Fibroblast of skin of left biceps (primary cell): Measurements from ENCODE around the gene TNFAIP2.

Experiments
- DNase-seq, 2 experiments: peaks; one replicate each; pipeline ENCODE4 v3.0.0-alpha.2; 2013; ENCODE audit warnings: low read depth in 2 of 2

TNFAIP2 gene

DNA sequence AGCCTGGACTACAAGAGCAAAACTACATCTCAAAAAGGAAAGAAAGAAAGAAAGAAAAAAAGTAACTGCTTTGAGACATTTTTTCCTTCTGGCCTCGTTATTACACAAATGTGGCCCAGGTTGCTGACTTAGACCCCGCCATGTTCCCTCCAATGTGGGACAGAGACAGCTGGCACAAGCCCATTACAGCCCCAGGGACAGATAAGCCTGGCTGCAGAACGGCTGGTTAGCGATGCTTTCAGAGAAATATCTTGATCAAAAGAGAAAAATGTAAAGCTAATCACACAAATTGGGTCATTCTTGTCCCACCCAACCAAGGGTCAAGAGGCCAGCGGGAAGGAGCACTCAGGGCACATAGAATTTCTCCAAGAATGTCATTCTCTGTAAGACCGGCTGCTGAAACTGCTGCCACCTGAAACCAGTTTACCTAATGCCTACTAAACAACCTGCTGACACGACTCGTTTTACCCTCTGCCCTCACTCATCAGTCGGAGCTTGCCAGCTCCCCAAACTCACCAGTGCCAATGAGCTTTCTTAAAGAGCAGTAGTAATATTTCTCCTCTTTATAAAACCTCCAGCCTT is 63.1 kb downstream of the TNFAIP2 start:
- DNase-seq = no peak
